GM18873 (cell line): Measurements from ENCODE around the gene TRAPPC5.
"Not testable (repeated sequence)": the region's sequence is repeated elsewhere in the genome, so short reads cannot be mapped to it uniquely, and the experiment has no call there.

ENCODE experiments used
- ATAC-seq: cut with Tn5 transposase; IDR thresholded peaks from one replicate; pipeline ENCODE4 v1.9.1; 2021; ENCODE audit warnings: mild to moderate bottlenecking, moderate library complexity, moderate number of reproducible peaks; ENCODE audit not compliant: unreplicated experiment, low FRiP score

The TRAPPC5 gene

GRCh38 chr19:7680606-7681339 lies at the start of gene TRAPPC5:
TRAPPC5 (plus strand) TSS chr19:7680833; CDS start chr19:7682254, 1,421 bp downstream.
- peak; percentile 46 for ATAC-seq

- ATAC-seq = no peak
Measured at GRCh38 chr19:7631577-7631976, 49.1 kb upstream of the TRAPPC5 start.

- no peak for ATAC-seq
Measured at GRCh38 chr19:7632340-7633203, 48.1 kb upstream of the TRAPPC5 start.

GRCh38 chr19:7633698-7634097 lies 46.9 kb upstream of the TRAPPC5 start, which contains the start of gene PCP2:
PCP2 (minus strand) TSS chr19:7633719; CDS start chr19:7633457, 262 bp downstream.
- no peak for ATAC-seq

GRCh38 chr19:7635670-7636069 lies 45.0 kb upstream of the TRAPPC5 start:
- no peak for ATAC-seq

GRCh38 chr19:7636317-7636690 lies 44.3 kb upstream of the TRAPPC5 start:
- no peak for ATAC-seq

GRCh38 chr19:7636691-7637373 lies 43.8 kb upstream of the TRAPPC5 start, which contains the start of gene STXBP2:
STXBP2 (plus strand) TSS chr19:7637110; CDS start chr19:7637150, 40 bp downstream.
- ATAC-seq = no peak

- no peak for ATAC-seq
Measured at GRCh38 chr19:7637374-7638256, 43.0 kb upstream of the TRAPPC5 start.

- no peak for ATAC-seq
Measured at GRCh38 chr19:7638802-7639465, 41.7 kb upstream of the TRAPPC5 start.

GRCh38 chr19:7639863-7640348 lies 40.7 kb upstream of the TRAPPC5 start:
- no peak for ATAC-seq

- no peak for ATAC-seq
Measured at GRCh38 chr19:7640803-7641202, 39.8 kb upstream of the TRAPPC5 start.

- ATAC-seq = no peak
Measured at GRCh38 chr19:7641290-7642276, 39.0 kb upstream of the TRAPPC5 start.

GRCh38 chr19:7642295-7643030 lies 38.2 kb upstream of the TRAPPC5 start:
- no peak for ATAC-seq

GRCh38 chr19:7643031-7643415 lies 37.6 kb upstream of the TRAPPC5 start:
- no peak for ATAC-seq

- ATAC-seq = not testable (repeated sequence)
Measured at GRCh38 chr19:7643629-7644549, 36.7 kb upstream of the TRAPPC5 start.

- no peak for ATAC-seq
Measured at GRCh38 chr19:7644550-7644877, 36.1 kb upstream of the TRAPPC5 start.
